Astrocyte of the spinal cord (primary cell): ENCODE measurements around the gene P2RY6.

Experiments
- DNase-seq: peaks from one replicate; pipeline ENCODE4 v3.0.0; 2011; ENCODE audit warnings: low read depth, low spot score
- H3K4me3 ChIP-seq: 2 replicates; pipeline ENCODE4 v1.5.1; 2011; ENCODE audit warnings: low read depth, mild to moderate bottlenecking, low read length, moderate library complexity
- CTCF ChIP-seq: IDR thresholded peaks from 2 replicates; pipeline ENCODE4 v1.5.1; 2012; ENCODE audit warnings: low read depth, mild to moderate bottlenecking, low read length, inconsistent platforms
- in situ Hi-C: cut with HindIII; loops from 2 replicates; pipeline ENCODE4 v1.10.0; 2017; ENCODE audit warnings: low sequenced_read_pairs

Gene P2RY6

GRCh38 chr11:73335204-73335923 is 63.2 kb downstream of the P2RY6 start:
- peak; percentile 99 for TF ChIP-seq CTCF
- DNase-seq: peak; percentile 84
- no peak overlapping the region for H3K4me3 ChIP-seq
- in situ Hi-C loops: no loop called here

GRCh38 chr11:73337846-73338245 is 65.7 kb downstream of the P2RY6 start:
- no peak for DNase-seq
- no peak overlapping the region for H3K4me3 ChIP-seq
- in situ Hi-C loops: no loop called here
- TF ChIP-seq CTCF: no peak

- in situ Hi-C loops: no loop called here
- DNase-seq: no peak
- no peak overlapping the region for H3K4me3 ChIP-seq
- no peak for TF ChIP-seq CTCF
Measured at GRCh38 chr11:73338279-73338678, 66.1 kb downstream of the P2RY6 start.

GRCh38 chr11:73340164-73340563 is 68.0 kb downstream of the P2RY6 start:
- no peak overlapping the region for H3K4me3 ChIP-seq
- in situ Hi-C loops: no loop called here
- no peak for DNase-seq
- no peak for TF ChIP-seq CTCF

- in situ Hi-C loops: no loop called here
- no peak for TF ChIP-seq CTCF
- DNase-seq: no peak
- H3K4me3 ChIP-seq: no peak overlapping the region
Measured at GRCh38 chr11:73342633-73343032, 70.5 kb downstream of the P2RY6 start.

- no peak overlapping the region for H3K4me3 ChIP-seq
- no peak for DNase-seq
- in situ Hi-C loops: no loop called here
- no peak for TF ChIP-seq CTCF
Measured at GRCh38 chr11:73343076-73343873, 71.1 kb downstream of the P2RY6 start.
